Hepatocyte (in vitro differentiated cells): Measurements from ENCODE around the gene MANSC4.

Experiments used
- EZH2 ChIP-seq: fragments of 200-600 bp; sonication (generic); IDR thresholded peaks from 2 replicates; pipeline ENCODE4 v1.6.1; 2016; ENCODE audit warnings: antibody characterized with exemption, mild to moderate bottlenecking, borderline replicate concordance
- TF ChIP-seq, protein P1 (sequence below): fragments of 200-600 bp; sonication (generic); IDR thresholded peaks from 2 replicates; pipeline ENCODE4 v1.5.1; 2016; ENCODE audit warnings: antibody characterized with exemption, mild to moderate bottlenecking; ENCODE audit not compliant: poor library complexity

DNA sequence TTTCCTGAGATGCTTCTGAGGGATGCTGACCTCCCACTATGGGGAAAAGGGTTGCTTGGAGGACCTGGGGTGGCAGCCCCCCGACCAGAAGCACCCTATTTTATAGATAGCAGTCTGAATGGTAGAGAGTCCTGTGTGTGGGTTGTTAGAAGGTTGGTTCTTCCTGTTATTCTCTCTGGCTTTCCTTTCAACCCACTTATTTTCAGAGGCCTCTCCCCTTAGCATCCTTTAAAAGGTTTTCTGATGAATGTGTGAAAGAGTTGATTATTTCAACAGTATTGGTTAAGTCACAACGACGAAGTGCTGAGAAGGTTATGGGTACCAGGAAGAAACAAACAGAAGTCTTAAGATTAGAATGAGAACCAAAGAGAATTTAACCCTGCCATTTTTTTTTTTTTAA, 20.8 kb upstream of the MANSC4 start:
- TF ChIP-seq, protein P1, sequence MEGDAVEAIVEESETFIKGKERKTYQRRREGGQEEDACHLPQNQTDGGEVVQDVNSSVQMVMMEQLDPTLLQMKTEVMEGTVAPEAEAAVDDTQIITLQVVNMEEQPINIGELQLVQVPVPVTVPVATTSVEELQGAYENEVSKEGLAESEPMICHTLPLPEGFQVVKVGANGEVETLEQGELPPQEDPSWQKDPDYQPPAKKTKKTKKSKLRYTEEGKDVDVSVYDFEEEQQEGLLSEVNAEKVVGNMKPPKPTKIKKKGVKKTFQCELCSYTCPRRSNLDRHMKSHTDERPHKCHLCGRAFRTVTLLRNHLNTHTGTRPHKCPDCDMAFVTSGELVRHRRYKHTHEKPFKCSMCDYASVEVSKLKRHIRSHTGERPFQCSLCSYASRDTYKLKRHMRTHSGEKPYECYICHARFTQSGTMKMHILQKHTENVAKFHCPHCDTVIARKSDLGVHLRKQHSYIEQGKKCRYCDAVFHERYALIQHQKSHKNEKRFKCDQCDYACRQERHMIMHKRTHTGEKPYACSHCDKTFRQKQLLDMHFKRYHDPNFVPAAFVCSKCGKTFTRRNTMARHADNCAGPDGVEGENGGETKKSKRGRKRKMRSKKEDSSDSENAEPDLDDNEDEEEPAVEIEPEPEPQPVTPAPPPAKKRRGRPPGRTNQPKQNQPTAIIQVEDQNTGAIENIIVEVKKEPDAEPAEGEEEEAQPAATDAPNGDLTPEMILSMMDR = no peak
- no peak for TF ChIP-seq EZH2
